HepG2 (cell line): ENCODE measurements around the gene MLYCD.

ENCODE experiments used
- NFYC ChIP-seq: IDR thresholded peaks from 2 replicates; pipeline ENCODE4 v1.6.1; 2016; ENCODE audit warnings: missing genetic modification reagents, missing compliant biosample characterization
- RARG ChIP-seq: sonication (generic); formaldehyde crosslinking; IDR thresholded peaks from 2 replicates; pipeline ENCODE4 v1.4.0; 2020; ENCODE audit warnings: low read depth, mild to moderate bottlenecking, missing genetic modification reagents
- U2AF2 ChIP-seq: fragments of 200-400 bp; formaldehyde crosslinking; IDR thresholded peaks from 2 replicates; pipeline ENCODE4 v1.6.1; 2017; ENCODE audit warnings: low read depth, mild to moderate bottlenecking, low read length
- TF ChIP-seq, protein P1 (sequence below): sonication (generic); formaldehyde crosslinking; IDR thresholded peaks from 2 replicates; pipeline ENCODE4 v1.5.0; 2020; ENCODE audit warnings: mild to moderate bottlenecking, missing genetic modification reagents, moderate library complexity
- TF ChIP-seq, protein P2 (sequence below): IDR thresholded peaks from 2 replicates; pipeline ENCODE4 v1.6.1; 2012; ENCODE audit warnings: inconsistent platforms

DNA sequence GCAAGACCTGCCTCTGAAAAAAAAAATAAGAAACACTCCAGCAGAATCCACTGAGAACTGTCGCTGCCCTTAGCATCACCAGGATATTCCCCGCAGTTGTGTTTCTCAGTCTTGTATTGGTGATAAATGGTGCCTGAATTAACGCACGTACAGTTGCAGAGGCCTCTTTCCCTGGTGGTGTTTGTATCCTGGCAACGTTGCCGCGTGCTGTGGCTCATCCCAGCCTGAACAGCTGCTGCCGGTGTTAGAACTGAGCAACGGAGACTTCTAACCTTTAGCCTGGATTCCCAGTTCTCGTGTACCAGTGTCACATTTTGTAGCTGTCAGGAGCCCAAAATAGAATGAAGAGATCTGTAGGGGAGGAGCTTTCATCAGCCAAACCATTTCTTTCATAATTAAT, 4.8 kb downstream of the MLYCD start:
- TF ChIP-seq RARG (CRISPR knock-in tag) (no peak), NFYC (CRISPR knock-in tag) (no peak), U2AF2 (no peak)
- TF ChIP-seq, protein P1, sequence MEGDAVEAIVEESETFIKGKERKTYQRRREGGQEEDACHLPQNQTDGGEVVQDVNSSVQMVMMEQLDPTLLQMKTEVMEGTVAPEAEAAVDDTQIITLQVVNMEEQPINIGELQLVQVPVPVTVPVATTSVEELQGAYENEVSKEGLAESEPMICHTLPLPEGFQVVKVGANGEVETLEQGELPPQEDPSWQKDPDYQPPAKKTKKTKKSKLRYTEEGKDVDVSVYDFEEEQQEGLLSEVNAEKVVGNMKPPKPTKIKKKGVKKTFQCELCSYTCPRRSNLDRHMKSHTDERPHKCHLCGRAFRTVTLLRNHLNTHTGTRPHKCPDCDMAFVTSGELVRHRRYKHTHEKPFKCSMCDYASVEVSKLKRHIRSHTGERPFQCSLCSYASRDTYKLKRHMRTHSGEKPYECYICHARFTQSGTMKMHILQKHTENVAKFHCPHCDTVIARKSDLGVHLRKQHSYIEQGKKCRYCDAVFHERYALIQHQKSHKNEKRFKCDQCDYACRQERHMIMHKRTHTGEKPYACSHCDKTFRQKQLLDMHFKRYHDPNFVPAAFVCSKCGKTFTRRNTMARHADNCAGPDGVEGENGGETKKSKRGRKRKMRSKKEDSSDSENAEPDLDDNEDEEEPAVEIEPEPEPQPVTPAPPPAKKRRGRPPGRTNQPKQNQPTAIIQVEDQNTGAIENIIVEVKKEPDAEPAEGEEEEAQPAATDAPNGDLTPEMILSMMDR (CRISPR knock-in tag) = no peak
- TF ChIP-seq, protein P2, sequence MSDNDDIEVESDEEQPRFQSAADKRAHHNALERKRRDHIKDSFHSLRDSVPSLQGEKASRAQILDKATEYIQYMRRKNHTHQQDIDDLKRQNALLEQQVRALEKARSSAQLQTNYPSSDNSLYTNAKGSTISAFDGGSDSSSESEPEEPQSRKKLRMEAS = no peak
